HEK293T (cell line): ENCODE measurements around the gene LRRC4C.
"Not testable (repeated sequence)": the region's sequence is repeated elsewhere in the genome, so short reads cannot be mapped to it uniquely, and the experiment has no call there.

Experiments used
- CTCF ChIA-PET: fragments of 350-600 bp; formaldehyde crosslinking; extraction: SDS; loops from one replicate; lab custom pipeline; 2021; ENCODE audit warnings: antibody characterized with exemption, inconsistent platforms; lab: Yijun Ruan, JAX
- POLR2A ChIA-PET: fragments of 350-600 bp; formaldehyde crosslinking; extraction: SDS; loops from one replicate; lab custom pipeline; 2020; ENCODE audit warnings: antibody characterized with exemption, inconsistent platforms; lab: Yijun Ruan, JAX
- DNase-seq: peaks from one replicate; pipeline ENCODE4 v3.0.0; 2012; ENCODE audit warnings: mixed read lengths; ENCODE audit errors: extremely low spot score
- ARNT ChIP-seq: fragments of 450-650 bp; IDR thresholded peaks from 2 replicates; pipeline ENCODE4 v1.6.1; 2017; ENCODE audit warnings: mild to moderate bottlenecking
- BHLHE40 ChIP-seq: fragments of 450-650 bp; IDR thresholded peaks from 2 replicates; pipeline ENCODE4 v1.6.1; 2016; ENCODE audit warnings: mild to moderate bottlenecking, moderate library complexity, borderline replicate concordance
- CTBP1 ChIP-seq: fragments of 450-650 bp; IDR thresholded peaks from 2 replicates; pipeline ENCODE4 v1.6.1; 2016; ENCODE audit warnings: borderline replicate concordance
- ELF4 ChIP-seq: fragments of 450-650 bp; IDR thresholded peaks from 2 replicates; pipeline ENCODE4 v1.6.1; 2017; ENCODE audit warnings: antibody characterized with exemption
- FOXA1 ChIP-seq: fragments of 450-650 bp; IDR thresholded peaks from 2 replicates; pipeline ENCODE4 v1.6.1; 2016; ENCODE audit warnings: mild to moderate bottlenecking
- FOXK2 ChIP-seq: fragments of 450-650 bp; IDR thresholded peaks from 2 replicates; pipeline ENCODE4 v1.6.1; 2016; ENCODE audit warnings: mild to moderate bottlenecking
- FOXM1 ChIP-seq: fragments of 450-650 bp; IDR thresholded peaks from 2 replicates; pipeline ENCODE4 v1.6.1; 2017; ENCODE audit warnings: mild to moderate bottlenecking, borderline replicate concordance
- HDGF ChIP-seq: fragments of 450-650 bp; IDR thresholded peaks from 2 replicates; pipeline ENCODE4 v1.6.1; 2017; ENCODE audit warnings: antibody characterized with exemption, borderline replicate concordance
- L3MBTL2 ChIP-seq: fragments of 450-650 bp; conservative IDR thresholded peaks from 2 replicates; pipeline ENCODE4 v1.6.1; 2016; ENCODE audit warnings: mild to moderate bottlenecking
- LEF1 ChIP-seq: fragments of 450-650 bp; IDR thresholded peaks from 2 replicates; pipeline ENCODE4 v1.6.1; 2017; ENCODE audit warnings: mild to moderate bottlenecking, borderline replicate concordance
- NFRKB ChIP-seq: fragments of 450-650 bp; IDR thresholded peaks from 2 replicates; pipeline ENCODE4 v1.6.1; 2016; ENCODE audit warnings: mild to moderate bottlenecking, moderate library complexity
- PKNOX1 ChIP-seq: fragments of 450-650 bp; IDR thresholded peaks from 2 replicates; pipeline ENCODE4 v1.6.1; 2016
- SP1 ChIP-seq: fragments of 450-650 bp; IDR thresholded peaks from 2 replicates; pipeline ENCODE4 v1.6.1; 2017
- SUZ12 ChIP-seq: fragments of 450-650 bp; IDR thresholded peaks from 2 replicates; pipeline ENCODE4 v1.6.1; 2016; ENCODE audit warnings: mild to moderate bottlenecking
- TARDBP ChIP-seq: fragments of 450-650 bp; IDR thresholded peaks from 2 replicates; pipeline ENCODE4 v1.6.1; 2016
- ZNF384 ChIP-seq: fragments of 450-650 bp; IDR thresholded peaks from 2 replicates; pipeline ENCODE4 v1.6.1; 2016

Gene LRRC4C

GRCh38 chr11:40183073-40184064 lies 1276.1 kb downstream of the LRRC4C start:
- TF ChIP-seq SP1: no peak
- TF ChIP-seq L3MBTL2: no peak
- no peak for TF ChIP-seq BHLHE40
- TF ChIP-seq ELF4: no peak
- TF ChIP-seq PKNOX1: no peak
- no peak for TF ChIP-seq LEF1
- no peak for TF ChIP-seq NFRKB
- no peak for TF ChIP-seq ARNT
- TF ChIP-seq HDGF: no peak
- no peak for TF ChIP-seq FOXA1
- TF ChIP-seq TARDBP: no peak
- no peak for TF ChIP-seq FOXK2
- TF ChIP-seq FOXM1: no peak
- TF ChIP-seq SUZ12: no peak
- no peak for TF ChIP-seq CTBP1
- no peak for TF ChIP-seq ZNF384
- POLR2A ChIA-PET: no interaction called here
- no peak for DNase-seq
- CTCF ChIA-PET: no interaction called here

DNA sequence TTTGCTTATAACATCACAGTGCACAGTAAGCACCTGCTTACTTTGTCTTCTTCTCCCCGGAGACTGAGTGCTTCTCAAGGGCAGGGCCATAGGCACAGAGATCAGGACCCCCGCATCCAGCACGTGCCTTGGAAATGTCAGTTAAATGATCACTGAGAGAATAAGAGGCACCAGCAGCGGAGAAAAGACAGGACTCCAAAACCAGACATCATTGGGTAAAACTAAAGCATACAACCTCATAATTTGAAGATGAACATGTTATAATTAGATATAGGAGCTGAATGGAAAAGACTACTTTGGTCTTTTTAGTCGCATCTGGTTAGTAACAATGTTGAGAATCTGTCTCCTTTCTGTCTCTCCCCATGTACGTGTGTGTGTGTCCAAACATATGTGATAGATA lies 1279.9 kb downstream of the LRRC4C start:
- ChIA-PET CTCF (no interaction called here), POLR2A (no interaction called here)
- DNase-seq: no peak
- TF ChIP-seq PKNOX1 (no peak), BHLHE40 (no peak)

DNA sequence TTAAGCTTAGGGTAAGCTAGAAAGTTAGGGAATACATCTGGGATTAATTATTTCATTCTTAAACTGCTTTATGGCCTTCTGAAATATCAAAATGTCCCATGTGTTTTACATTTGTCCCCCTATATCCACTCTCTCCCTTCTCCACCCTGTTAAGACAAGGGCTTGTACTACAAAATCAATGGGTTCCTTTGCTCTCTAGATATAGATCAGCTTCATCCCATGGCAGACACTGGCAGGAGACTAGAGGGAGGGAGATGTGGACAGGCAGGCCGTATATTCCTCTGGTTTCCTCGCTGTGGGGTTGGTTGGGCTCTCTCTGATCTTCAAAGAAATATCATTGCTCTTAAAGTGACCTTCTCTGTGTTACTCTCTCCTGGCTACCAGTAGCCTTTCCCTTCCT lies 1281.0 kb downstream of the LRRC4C start:
- TF ChIP-seq ELF4 (no peak), TARDBP (no peak), ZNF384 (no peak), FOXK2 (no peak), SP1 (no peak)

DNA sequence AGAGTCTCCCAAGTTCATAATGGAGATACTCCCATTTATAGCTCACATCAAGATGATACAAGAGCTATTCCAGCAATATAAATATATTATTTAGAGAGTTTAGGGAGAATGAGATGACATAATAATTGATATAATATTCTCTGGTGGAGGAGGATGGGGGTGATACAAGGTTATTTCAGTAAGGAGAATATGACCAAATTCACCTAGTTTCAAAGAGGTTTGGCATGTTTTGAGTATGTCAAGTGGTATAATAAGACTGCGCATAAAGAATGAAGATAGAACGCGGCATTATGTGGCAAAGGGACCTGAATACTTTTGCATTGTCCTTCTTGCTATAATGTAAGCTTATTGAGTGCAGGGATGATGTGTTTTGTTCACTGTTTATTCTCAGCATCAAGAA lies 1283.5 kb downstream of the LRRC4C start:
- TF ChIP-seq SP1 (no peak), ZNF384 (no peak), FOXA1 (no peak), FOXM1 (no peak), HDGF (no peak)
- no peak for DNase-seq
- POLR2A ChIA-PET: no interaction called here
- CTCF ChIA-PET: no interaction called here

More for the DNA sequence above, 1281.0 kb downstream of the LRRC4C start:
- no peak for DNase-seq
- ChIA-PET CTCF (no interaction called here), POLR2A (no interaction called here)

GRCh38 chr11:40170078-40170477 lies 1289.4 kb downstream of the LRRC4C start:
- TF ChIP-seq FOXK2 (no peak), HDGF (no peak), SUZ12 (no peak), ELF4 (no peak), FOXM1 (no peak), TARDBP (no peak), SP1 (no peak), BHLHE40 (no peak), ARNT (no peak), NFRKB (no peak), CTBP1 (no peak), FOXA1 (no peak), LEF1 (no peak), L3MBTL2 (no peak), PKNOX1 (no peak)
- ChIA-PET POLR2A (no interaction called here), CTCF (no interaction called here)
- no peak for DNase-seq

- ChIA-PET CTCF (no interaction called here), POLR2A (no interaction called here)
Measured at GRCh38 chr11:40168414-40168813, 1291.0 kb downstream of the LRRC4C start.

GRCh38 chr11:40167805-40168204 lies 1291.6 kb downstream of the LRRC4C start:
- DNase-seq, CTCF ChIA-PET, POLR2A ChIA-PET: not testable (repeated sequence)

More at GRCh38 chr11:40168414-40168813, 1291.0 kb downstream of the LRRC4C start:
- TF ChIP-seq HDGF: no peak
- DNase-seq: no peak
